Stomach (tissue), 9 donors: ENCODE measurements around the gene KANK4. TPM values are rescaled to one million over a fixed set of nuclear protein-coding genes. Genes with fewer than 3 reads are reported as not detected.

Source experiments
- DNase-seq, 2 donors: peaks; one replicate each; pipeline versions ENCODE4 v3.0.0 to v3.0.0-alpha.2; 2013 to 2019
- H3K27ac ChIP-seq, 5 donors: fragments of 200-600 bp in 4 of 5; sonication (generic) in 4 of 5; one replicate each; pipeline ENCODE4 v1.5.1; 2013 to 2019; ENCODE audit warnings: mild to moderate bottlenecking in 1 of 5, moderate library complexity in 1 of 5
- H3K27me3 ChIP-seq, 3 donors: fragments of 200-600 bp; sonication (generic); one replicate each; pipeline ENCODE4 v1.5.1; 2017 to 2019; ENCODE audit warnings: mixed run types in 1 of 3
- H3K36me3 ChIP-seq, 4 donors: fragments of 200-600 bp; sonication (generic); 1 replicate in 3 of 4; 2 replicates in 1 of 4; pipeline ENCODE4 v1.5.1; 2016 to 2019
- H3K4me1 ChIP-seq, 4 donors: fragments of 200-600 bp; sonication (generic); one replicate each; pipeline ENCODE4 v1.5.1; 2016 to 2019
- H3K4me3 ChIP-seq, 4 donors: fragments of 200-600 bp; sonication (generic) in 3 of 4; one replicate each; pipeline ENCODE4 v1.5.1; 2016 to 2019; ENCODE audit warnings: mild to moderate bottlenecking in 1 of 4
- H3K9me3 ChIP-seq, 4 donors: fragments of 200-600 bp; sonication (generic); one replicate each; pipeline ENCODE4 v1.5.1; 2016 to 2019
- EP300 ChIP-seq: sonication (generic); formaldehyde crosslinking; IDR thresholded peaks from one replicate; pipeline ENCODE4 v1.6.1; 2017; ENCODE audit warnings: antibody characterized with exemption
- POLR2A ChIP-seq, 4 donors: fragments of 450-650 bp; IDR thresholded peaks; one replicate each; pipeline ENCODE4 v1.6.1; 2016; ENCODE audit warnings: antibody characterized with exemption in 4 of 4, control low read depth in 2 of 4, mild to moderate bottlenecking in 1 of 4, moderate library complexity in 1 of 4
- POLR2AphosphoS5 ChIP-seq, 3 donors: sonication (generic); formaldehyde crosslinking; IDR thresholded peaks; one replicate each; pipeline ENCODE4 v1.6.1; 2016; ENCODE audit warnings: antibody characterized with exemption in 3 of 3
- WGBS, 5 donors: extraction: QIAGEN DNeasy Blood & Tissue Kit in 3 of 5; methylation state at CpG; one replicate each; pipeline versions ENCODE4 v1.1.5 to v1.1.7; 2013 to 2018; 5-methylcytosine and 5-hydroxymethylcytosine counted together
- intact Hi-C: fragments of 100-400 bp; cut with DNase I; formaldehyde crosslinking; loops from one replicate; pipeline ENCODE4 v1.15.1; 2023; ENCODE audit warnings: low total_unique reads
- polyA plus RNA-seq, 3 donors: library from polyadenylated mRNA; stranded (reverse); fragments of 200-250 nt; gene quantifications; one replicate each; pipeline ENCODE4 v1.2.3, GENCODE V29; 2013
- total RNA-seq, 5 donors: library from RNA; depleted of rRNA; stranded (reverse); fragments of >200 nt; gene quantifications; one replicate each; pipeline versions ENCODE4 v1.1.0 to v1.2.3, GENCODE V29; 2014 to 2016
- TF ChIP-seq, protein P1 (sequence below), 7 experiments: fragments of 450-650 bp in 4 of 7; fragments of 200-600 bp in 3 of 7; sonication (generic) in 3 of 7; IDR thresholded peaks; one replicate each; pipeline ENCODE4 v1.5.1; 2016 to 2019; ENCODE audit warnings: antibody characterized with exemption in 7 of 7, control low read depth in 2 of 7, mild to moderate bottlenecking in 1 of 7
- donor health status: healthy with polysubstance abuse.
- donor health status: Bipolar disorder and iron deficiency.
- donor health status: healthy.

KANK4 gene
- total and polyA plus RNA-seq, 8 donors, result 0.31 to 3.9 (median 2.0) TPM; not detected in 2

GRCh38 chr1:62362926-62363325 is 43.7 kb upstream of the KANK4 start:
- Histone ChIP-seq H3K4me3 (no peak overlapping the region), H3K4me1 (peaks cover 0 to 7% (median 0%) of the 10 kb centered on the region in 4 donors), H3K36me3 (no peaks in the 10 kb centered on the region), H3K9me3 (peaks cover 0 to 6% (median 0%) of the 10 kb centered on the region in 4 donors), H3K27ac (no peak overlapping the region), H3K27me3 (no peaks in the 10 kb centered on the region)
- 56 to 74% (median 65%) methylated on average over 3 of the region's 3 CpGs for WGBS, 5 donors
- intact Hi-C loops, result no loop called here
- no peak for TF ChIP-seq POLR2A (IDR thresholded peaks at IDR 0.05)
- TF ChIP-seq EP300, result no peak
- TF ChIP-seq POLR2AphosphoS5 (IDR thresholded peaks at IDR 0.05), result no peak
- TF ChIP-seq, protein P1, sequence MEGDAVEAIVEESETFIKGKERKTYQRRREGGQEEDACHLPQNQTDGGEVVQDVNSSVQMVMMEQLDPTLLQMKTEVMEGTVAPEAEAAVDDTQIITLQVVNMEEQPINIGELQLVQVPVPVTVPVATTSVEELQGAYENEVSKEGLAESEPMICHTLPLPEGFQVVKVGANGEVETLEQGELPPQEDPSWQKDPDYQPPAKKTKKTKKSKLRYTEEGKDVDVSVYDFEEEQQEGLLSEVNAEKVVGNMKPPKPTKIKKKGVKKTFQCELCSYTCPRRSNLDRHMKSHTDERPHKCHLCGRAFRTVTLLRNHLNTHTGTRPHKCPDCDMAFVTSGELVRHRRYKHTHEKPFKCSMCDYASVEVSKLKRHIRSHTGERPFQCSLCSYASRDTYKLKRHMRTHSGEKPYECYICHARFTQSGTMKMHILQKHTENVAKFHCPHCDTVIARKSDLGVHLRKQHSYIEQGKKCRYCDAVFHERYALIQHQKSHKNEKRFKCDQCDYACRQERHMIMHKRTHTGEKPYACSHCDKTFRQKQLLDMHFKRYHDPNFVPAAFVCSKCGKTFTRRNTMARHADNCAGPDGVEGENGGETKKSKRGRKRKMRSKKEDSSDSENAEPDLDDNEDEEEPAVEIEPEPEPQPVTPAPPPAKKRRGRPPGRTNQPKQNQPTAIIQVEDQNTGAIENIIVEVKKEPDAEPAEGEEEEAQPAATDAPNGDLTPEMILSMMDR (IDR thresholded peaks at IDR 0.05), result no peak
- no peak for DNase-seq

DNA sequence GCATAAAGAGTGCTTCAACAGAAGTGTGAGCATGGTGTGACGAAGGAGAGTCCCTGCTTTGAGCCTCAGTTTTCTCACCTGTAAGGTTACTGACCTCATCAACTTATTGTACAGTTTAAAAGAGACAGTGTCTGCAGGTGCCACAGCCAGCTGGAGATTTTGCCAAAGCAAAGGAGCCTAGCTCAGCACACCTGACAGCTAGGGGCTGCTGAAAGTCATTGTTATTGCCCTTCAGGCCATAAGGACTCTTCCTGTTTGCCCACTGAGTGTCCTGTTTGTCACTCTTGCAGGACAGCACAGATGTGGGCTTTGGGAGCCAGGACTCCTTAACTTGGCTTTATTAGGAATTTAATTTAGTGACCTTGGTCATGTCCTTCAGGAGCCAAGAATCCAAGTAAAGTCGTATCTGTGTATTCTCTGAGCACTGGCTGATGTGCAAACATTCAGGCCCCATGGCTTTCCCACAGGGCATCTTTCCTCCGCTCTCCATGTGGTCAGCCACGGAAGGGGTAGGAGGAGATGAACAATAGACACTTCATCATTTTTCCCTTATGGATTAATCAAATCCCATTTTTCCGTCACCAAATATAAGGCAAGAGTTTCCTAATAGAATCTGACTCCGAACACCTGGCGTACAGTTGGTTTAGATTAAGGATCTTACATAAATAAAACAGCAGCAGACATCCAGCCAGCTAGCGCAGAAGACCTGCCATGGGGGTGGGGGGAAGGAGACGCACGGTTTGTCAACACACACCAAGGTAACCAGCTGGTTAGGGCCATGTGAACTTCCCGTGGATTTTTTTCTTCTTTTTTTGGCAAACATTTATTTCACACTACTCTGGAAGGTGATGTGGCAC is 43.1 kb upstream of the KANK4 start:
- peak; percentile 40 to 66 for DNase-seq
- no peaks in the 10 kb centered on the region for H3K27me3 ChIP-seq
- H3K4me1 ChIP-seq, result peaks cover 0 to 7% (median 0%) of the 10 kb centered on the region in 4 donors
- 27 to 54% (median 40%) methylated on average over 11 of the region's 11 CpGs for WGBS, 5 donors
- TF ChIP-seq EP300, result no peak
- TF ChIP-seq POLR2AphosphoS5 (IDR thresholded peaks at IDR 0.05), result no peak
- no peak for TF ChIP-seq POLR2A (IDR thresholded peaks at IDR 0.05)
- TF ChIP-seq, protein P1 (IDR thresholded peaks at IDR 0.05), result no peak
- no peaks in the 10 kb centered on the region for H3K36me3 ChIP-seq
- H3K4me3 ChIP-seq, result no peak overlapping the region
- intact Hi-C loops, result no loop called here
- no peak overlapping the region for H3K27ac ChIP-seq
- H3K9me3 ChIP-seq, result peaks cover 0 to 4% (median 0%) of the 10 kb centered on the region in 4 donors

DNA sequence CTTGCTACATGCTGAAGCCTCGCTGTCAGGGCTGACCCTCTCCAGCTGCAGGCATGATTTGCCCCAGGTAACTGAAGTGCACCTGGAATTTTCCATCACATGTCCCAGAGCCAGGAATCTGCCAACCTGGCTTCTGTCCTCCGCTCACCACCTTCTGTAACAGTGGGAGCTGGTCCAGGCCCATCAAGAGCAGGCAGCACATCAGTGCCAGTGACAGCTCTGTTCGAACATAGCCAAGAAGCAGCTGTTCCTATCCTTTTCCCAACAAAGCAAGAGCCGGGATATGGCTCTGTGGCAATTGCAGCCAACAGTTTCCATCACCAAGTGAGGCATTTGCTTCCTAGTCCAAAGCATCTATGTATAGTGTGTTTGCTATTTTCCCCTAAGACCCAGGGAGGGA is 42.2 kb upstream of the KANK4 start:
- Histone ChIP-seq H3K27me3 (no peaks in the 10 kb centered on the region), H3K27ac (no peak overlapping the region), H3K9me3 (no peaks in the 10 kb centered on the region), H3K4me3 (no peak overlapping the region), H3K4me1 (peaks cover 0 to 7% (median 0%) of the 10 kb centered on the region in 4 donors), H3K36me3 (no peaks in the 10 kb centered on the region)
- WGBS, 5 donors, result 68 to 85% (median 79%) methylated on average over 3 to 4 of the region's 4 CpGs
- intact Hi-C loops, result no loop called here
- no peak for DNase-seq
- TF ChIP-seq EP300, result no peak
- TF ChIP-seq POLR2AphosphoS5 (IDR thresholded peaks at IDR 0.05), result no peak
- TF ChIP-seq, protein P1 (IDR thresholded peaks at IDR 0.05), result no peak
- TF ChIP-seq POLR2A (IDR thresholded peaks at IDR 0.05), result no peak

DNA sequence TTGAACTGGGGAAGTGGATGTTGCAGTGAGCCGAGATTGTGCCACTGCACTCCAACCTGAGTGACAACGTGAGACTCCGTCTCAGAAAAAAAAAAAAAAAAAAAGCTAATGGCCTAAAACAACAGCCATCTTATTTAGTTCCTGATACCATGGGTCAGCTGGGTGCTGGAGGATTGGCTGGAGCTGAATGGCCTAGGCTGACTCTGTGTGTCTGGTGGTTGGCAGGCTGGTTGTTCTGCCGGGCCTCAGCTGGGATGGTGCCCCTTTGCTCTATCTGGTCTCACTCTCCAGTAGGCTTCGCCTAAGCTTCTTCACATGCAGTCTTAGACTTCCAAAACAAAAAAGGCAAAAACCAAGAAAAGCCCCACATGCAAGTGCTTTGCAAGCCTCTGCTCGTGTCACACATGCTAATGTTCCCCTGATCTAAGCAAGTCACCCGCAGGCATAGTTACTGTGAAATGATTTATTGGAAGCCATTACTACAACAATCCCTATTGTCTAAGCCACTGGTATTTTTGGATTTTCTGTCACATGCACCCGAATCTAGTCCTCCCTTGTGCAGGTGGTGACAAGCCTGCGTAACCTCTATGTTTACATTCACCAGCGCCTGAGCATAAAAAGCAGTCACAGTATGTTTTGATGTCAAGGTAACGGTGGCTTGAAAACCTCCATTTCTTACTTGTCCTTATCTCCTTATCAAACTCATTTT is 39.6 kb upstream of the KANK4 start:
- WGBS, 5 donors, result 74 to 87% (median 79%) methylated on average over 11 of the region's 11 CpGs
- Histone ChIP-seq H3K9me3 (no peaks in the 10 kb centered on the region), H3K27ac (no peak overlapping the region), H3K4me3 (no peak overlapping the region), H3K27me3 (no peaks in the 10 kb centered on the region), H3K4me1 (peaks cover 0 to 7% (median 0%) of the 10 kb centered on the region in 4 donors), H3K36me3 (no peaks in the 10 kb centered on the region)
- peak in 1 of 2 donors; percentile 46 for DNase-seq
- intact Hi-C loops, result no loop called here
- TF ChIP-seq POLR2AphosphoS5 (IDR thresholded peaks at IDR 0.05), result no peak
- no peak for TF ChIP-seq POLR2A (IDR thresholded peaks at IDR 0.05)
- TF ChIP-seq, protein P1 (IDR thresholded peaks at IDR 0.05), result no peak
